Right lobe of liver (tissue), 6 donors: Measurements from ENCODE around the gene PGAM2. TPM values are rescaled to one million over a fixed set of nuclear protein-coding genes. Genes with fewer than 3 reads are reported as not detected.

ENCODE experiments used
- ATAC-seq, 4 donors: fragments of 200-7000 bp; cut with Tn5 transposase; one replicate each; pipeline ENCODE4 v1.9.1; 2020; ENCODE audit warnings: mild to moderate bottlenecking in 4 of 4, moderate library complexity in 4 of 4
- DNase-seq, 3 donors: peaks; one replicate each; pipeline ENCODE4 v3.0.0-alpha.2; 2020
- H3K27ac ChIP-seq, 3 donors: fragments of 200-600 bp; one replicate each; pipeline ENCODE4 v1.8.0; 2022
- H3K27me3 ChIP-seq, 2 donors: fragments of 200-600 bp; one replicate each; pipeline ENCODE4 v1.8.0; 2022
- H3K36me3 ChIP-seq, 4 donors: fragments of 200-600 bp; sonication (generic) in 1 of 4; one replicate each; pipeline versions ENCODE4 v1.5.1 to v1.8.0; 2017 to 2022; ENCODE audit warnings: control low read depth in 1 of 4
- H3K4me1 ChIP-seq, 4 donors: fragments of 200-600 bp; sonication (generic) in 1 of 4; one replicate each; pipeline versions ENCODE4 v1.5.1 to v1.8.0; 2017 to 2022; ENCODE audit warnings: control low read depth in 1 of 4
- H3K4me3 ChIP-seq, 3 donors: fragments of 200-600 bp; one replicate each; pipeline ENCODE4 v1.8.0; 2022
- H3K9me3 ChIP-seq, 4 donors: fragments of 200-600 bp; sonication (generic) in 1 of 4; one replicate each; pipeline versions ENCODE4 v1.5.1 to v1.8.0; 2017 to 2022; ENCODE audit warnings: control low read depth in 1 of 4
- POLR2A ChIP-seq: fragments of 450-650 bp; IDR thresholded peaks from one replicate; pipeline ENCODE4 v1.6.1; 2017; ENCODE audit warnings: antibody characterized with exemption, mild to moderate bottlenecking
- WGBS: methylation state at CpG from one replicate; pipeline ENCODE4 v1.1.6; 2018; ENCODE audit warnings: low coverage, low lambda C conversion rate; ENCODE audit not compliant: insufficient coverage; ENCODE audit errors: missing lambda C conversion rate; 5-methylcytosine and 5-hydroxymethylcytosine counted together
- intact Hi-C, 2 donors: fragments of 100-400 bp; cut with DNase I; formaldehyde crosslinking; loops; one replicate each; pipeline versions ENCODE4 v1.11.2 to v1.14.1; 2022
- total RNA-seq, 6 experiments: library from RNA; depleted of rRNA in 2 of 6; stranded (reverse); fragments of >200 nt in 2 of 6; fragmentation: NEBNext Ultra II Directional in 3 of 6; extraction: Animal tissue kit (Norgen Biotek cat#: 25700) in 3 of 6; gene quantifications; one replicate each; pipeline versions ENCODE4 v1.1.0 to v1.2.4, GENCODE V29; 2016 to 2023
- TF ChIP-seq, protein P1 (sequence below), 4 donors: fragments of 200-600 bp in 3 of 4; fragments of 450-650 bp in 1 of 4; IDR thresholded peaks; one replicate each; pipeline versions ENCODE4 v1.5.1 to v1.8.0; 2016 to 2022; ENCODE audit warnings: antibody characterized with exemption in 4 of 4, mild to moderate bottlenecking in 2 of 4
- donor health status: DM: no; HTN: yes; CAD: no.
- donor health status: DM: no; HTN: no; CAD: no.
- donor health status: DM: no; HTN: no; CAD: no.
- donor health status: DM: no; HTN: yes; CAD: no.
- donor health status: DM: no; HTN: yes; CAD: no.

Gene PGAM2
- total RNA-seq, 6 experiments from 2014 or later: 0.31 to 0.56 (median 0.46) TPM; not detected in 3

DNA sequence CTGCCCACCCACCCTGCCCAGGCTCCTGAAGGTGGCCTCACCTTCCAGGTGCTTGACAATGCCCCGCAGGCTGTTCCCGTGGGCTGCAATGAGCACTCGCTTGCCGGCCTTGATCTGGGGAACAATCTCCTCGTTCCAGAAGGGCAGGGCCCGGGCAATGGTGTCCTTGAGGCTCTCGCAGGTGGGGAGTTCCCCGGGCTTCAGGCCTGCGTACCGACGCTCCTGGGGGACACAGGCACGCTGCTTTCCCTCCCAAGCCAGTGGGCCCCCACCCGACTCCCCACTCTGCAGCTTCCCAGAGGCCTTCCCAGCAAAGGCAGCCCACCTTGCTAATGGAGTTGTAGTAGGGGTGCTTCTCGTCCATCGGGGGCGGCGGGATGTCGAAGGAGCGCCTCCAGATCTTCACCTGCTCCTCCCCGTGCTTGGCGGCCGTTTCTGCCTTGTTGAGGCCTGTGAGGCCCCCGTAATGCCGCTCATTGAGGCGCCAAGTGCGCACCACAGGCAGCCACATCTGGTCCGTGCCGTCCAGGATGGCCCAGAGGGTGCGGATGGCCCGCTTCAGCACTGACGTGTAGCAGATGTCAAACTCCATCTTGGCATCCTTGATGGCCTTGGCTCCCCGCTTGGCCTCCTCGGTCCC lies 456 bp downstream of the PGAM2 start:
- Histone ChIP-seq H3K27me3 (no peaks in the 10 kb centered on the region), H3K36me3 (peaks cover 0 to 18% (median 1%) of the 10 kb centered on the region in 4 donors), H3K4me3 (no peak overlapping the region), H3K9me3 (no peaks in the 10 kb centered on the region), H3K4me1 (peaks cover 0 to 19% (median 3%) of the 10 kb centered on the region in 4 donors), H3K27ac (no peak overlapping the region)
- DNase-seq (peak in 2 of 3 donors; percentile 49 to 50), ATAC-seq (no peak)
- WGBS: 47% methylated on average over 14 of the region's 33 CpGs
- intact Hi-C loops: no loop called here
- TF ChIP-seq, protein P1, sequence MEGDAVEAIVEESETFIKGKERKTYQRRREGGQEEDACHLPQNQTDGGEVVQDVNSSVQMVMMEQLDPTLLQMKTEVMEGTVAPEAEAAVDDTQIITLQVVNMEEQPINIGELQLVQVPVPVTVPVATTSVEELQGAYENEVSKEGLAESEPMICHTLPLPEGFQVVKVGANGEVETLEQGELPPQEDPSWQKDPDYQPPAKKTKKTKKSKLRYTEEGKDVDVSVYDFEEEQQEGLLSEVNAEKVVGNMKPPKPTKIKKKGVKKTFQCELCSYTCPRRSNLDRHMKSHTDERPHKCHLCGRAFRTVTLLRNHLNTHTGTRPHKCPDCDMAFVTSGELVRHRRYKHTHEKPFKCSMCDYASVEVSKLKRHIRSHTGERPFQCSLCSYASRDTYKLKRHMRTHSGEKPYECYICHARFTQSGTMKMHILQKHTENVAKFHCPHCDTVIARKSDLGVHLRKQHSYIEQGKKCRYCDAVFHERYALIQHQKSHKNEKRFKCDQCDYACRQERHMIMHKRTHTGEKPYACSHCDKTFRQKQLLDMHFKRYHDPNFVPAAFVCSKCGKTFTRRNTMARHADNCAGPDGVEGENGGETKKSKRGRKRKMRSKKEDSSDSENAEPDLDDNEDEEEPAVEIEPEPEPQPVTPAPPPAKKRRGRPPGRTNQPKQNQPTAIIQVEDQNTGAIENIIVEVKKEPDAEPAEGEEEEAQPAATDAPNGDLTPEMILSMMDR (IDR thresholded peaks at IDR 0.05): no peak
- TF ChIP-seq POLR2A: no peak

DNA sequence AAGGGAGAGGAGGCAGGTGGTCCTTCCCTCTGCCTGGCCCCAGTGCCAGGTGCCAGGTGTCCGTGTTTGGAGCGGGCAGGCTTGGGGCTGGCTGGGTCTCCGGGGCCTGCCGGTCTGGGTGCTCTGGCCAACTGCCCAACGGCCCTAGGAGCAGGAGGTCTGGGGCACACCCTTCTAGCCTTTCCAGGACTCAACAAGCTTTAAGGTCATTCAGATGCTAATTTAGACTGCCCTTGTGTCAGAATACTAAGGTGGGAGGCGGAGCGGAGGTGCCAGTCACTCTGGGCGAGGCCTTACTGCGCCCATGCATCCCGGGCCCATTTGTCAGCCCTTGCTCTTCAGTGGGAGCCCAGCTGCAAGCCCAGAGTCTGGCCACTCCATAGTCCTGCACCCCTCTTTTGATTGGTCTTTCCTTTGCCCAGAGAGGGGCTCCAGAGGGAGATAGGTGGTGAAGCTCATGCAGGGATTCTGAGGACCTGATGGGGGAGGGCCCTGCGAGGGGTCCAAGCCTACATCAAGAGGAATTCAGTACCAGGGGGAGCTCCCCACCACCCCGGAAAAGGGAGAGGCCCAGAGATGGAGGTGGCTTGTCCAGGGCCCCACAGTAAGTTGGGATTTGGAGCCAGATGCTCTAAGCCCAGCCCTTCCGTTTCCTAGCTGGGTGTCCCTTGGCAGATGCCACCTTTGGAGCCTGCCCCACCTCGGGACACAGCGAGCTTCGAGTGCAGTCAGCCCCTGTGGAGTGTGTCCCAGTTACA lies 1.3 kb downstream of the PGAM2 start:
- no peak overlapping the region for H3K4me3 ChIP-seq
- H3K27me3 ChIP-seq: no peaks in the 10 kb centered on the region
- peaks cover 0 to 26% (median 6%) of the 10 kb centered on the region in 4 donors for H3K36me3 ChIP-seq
- peak in 2 of 3 donors; percentile 48 to 50 for DNase-seq
- intact Hi-C loops: no loop called here
- WGBS: 76% methylated on average over 8 of the region's 16 CpGs
- ATAC-seq: no peak
- peaks cover 0 to 19% (median 3%) of the 10 kb centered on the region in 4 donors for H3K4me1 ChIP-seq
- TF ChIP-seq POLR2A: no peak
- TF ChIP-seq, protein P1 (IDR thresholded peaks at IDR 0.05): no peak
- no peaks in the 10 kb centered on the region for H3K9me3 ChIP-seq
- no peak overlapping the region for H3K27ac ChIP-seq

DNA sequence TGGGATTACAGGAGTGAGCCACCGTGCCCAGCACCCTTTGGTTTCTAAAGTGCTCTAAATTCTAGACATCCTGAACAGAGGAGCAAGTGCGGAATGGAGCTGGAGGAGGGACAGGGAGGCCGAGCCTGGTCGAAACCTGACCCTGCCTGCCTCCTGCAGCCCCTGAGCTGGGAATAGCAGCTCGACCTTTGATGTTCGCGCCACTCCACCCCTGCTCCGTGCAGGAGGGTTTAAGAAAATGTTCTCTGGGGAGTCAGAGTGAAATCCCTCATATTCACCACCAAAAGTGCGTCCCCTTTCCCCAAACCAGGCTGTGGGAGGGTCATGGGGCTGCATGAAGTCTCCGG lies 1.8 kb downstream of the PGAM2 start:
- Histone ChIP-seq H3K36me3 (peaks cover 0 to 32% (median 10%) of the 10 kb centered on the region in 4 donors), H3K4me1 (peaks cover 0 to 19% (median 3%) of the 10 kb centered on the region in 4 donors), H3K27ac (no peak overlapping the region), H3K9me3 (no peaks in the 10 kb centered on the region), H3K4me3 (no peak overlapping the region), H3K27me3 (no peaks in the 10 kb centered on the region)
- intact Hi-C loops: no loop called here
- WGBS: 73% methylated on average over 6 of the region's 10 CpGs
- TF ChIP-seq, protein P1 (IDR thresholded peaks at IDR 0.05): no peak
- TF ChIP-seq POLR2A: no peak
- no peak for ATAC-seq
- DNase-seq: peak in 1 of 3 donors; percentile 34

DNA sequence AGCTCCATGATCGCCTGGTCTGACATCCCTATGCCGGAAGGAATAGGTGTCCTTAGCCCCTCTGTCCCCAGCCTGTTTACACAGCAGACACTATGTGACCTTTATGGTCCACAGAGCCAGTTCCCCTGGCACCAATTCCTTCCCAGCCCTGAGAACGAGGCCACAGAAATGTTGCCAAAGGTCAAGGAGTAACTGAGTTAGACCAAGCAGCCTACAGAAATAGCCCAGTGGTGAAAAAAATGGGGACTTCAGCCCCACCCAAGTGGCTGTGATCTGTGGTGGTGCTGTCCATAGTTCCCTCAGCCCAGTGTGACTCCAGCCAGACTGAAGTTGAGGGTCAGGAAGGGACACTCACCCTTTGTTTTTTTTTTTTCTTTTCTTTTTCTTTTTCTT lies 2.5 kb downstream of the PGAM2 start:
- 10% methylated on average over 3 of the region's 3 CpGs for WGBS
- peaks cover 0 to 38% (median 15%) of the 10 kb centered on the region in 4 donors for H3K36me3 ChIP-seq
- intact Hi-C loops: no loop called here
- no peaks in the 10 kb centered on the region for H3K9me3 ChIP-seq
- DNase-seq (peak in 2 of 3 donors; percentile 66 to 82), ATAC-seq (peak; percentile 56 to 85 (median 76))
- TF ChIP-seq, protein P1 (IDR thresholded peaks at IDR 0.05): no peak
- TF ChIP-seq POLR2A: no peak
- peaks cover 0 to 19% (median 3%) of the 10 kb centered on the region in 4 donors for H3K4me1 ChIP-seq
- H3K27me3 ChIP-seq: no peaks in the 10 kb centered on the region
- no peak overlapping the region for H3K4me3 ChIP-seq
- H3K27ac ChIP-seq: no peak overlapping the region
